ENCODE data around the gene ALKAL2.

DNA sequence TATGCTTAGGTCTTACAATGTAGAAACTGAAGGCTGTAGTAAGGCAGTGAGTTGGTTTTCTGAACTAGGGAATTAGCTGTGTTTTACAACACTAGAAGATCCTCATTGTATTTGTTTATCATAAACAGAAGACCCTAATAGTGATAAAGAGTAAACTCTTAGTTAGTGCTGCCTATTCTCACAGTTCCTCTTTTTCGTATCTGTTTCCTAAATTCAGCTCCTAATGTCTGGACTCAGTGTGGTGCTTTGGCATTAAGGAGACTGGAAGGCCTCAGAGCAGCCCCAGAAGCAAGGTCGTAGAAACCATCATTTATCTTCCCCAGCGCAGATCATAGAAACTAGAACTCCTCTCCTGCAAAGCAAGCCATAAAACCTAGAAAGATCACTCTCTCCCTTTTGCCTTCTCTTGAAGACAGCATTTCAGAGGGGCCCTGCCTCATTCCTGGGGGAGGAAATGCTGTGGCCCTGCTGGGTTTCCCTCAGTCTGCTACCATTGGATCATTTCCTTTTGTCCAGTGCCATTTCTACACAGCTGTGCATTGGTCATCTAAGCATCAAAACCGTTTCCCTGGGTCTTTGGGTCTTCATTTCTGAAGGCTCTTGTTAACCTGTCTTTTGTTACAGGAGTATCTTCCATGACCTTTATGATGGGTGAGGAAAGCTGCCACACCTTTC, 18.4 kb downstream of the ALKAL2 start:
- no peak for TF ChIP-seq EZH2 (IDR thresholded peaks at IDR 0.05; ENCODE audit: borderline replicate concordance)
- TF ChIP-seq, protein P1, sequence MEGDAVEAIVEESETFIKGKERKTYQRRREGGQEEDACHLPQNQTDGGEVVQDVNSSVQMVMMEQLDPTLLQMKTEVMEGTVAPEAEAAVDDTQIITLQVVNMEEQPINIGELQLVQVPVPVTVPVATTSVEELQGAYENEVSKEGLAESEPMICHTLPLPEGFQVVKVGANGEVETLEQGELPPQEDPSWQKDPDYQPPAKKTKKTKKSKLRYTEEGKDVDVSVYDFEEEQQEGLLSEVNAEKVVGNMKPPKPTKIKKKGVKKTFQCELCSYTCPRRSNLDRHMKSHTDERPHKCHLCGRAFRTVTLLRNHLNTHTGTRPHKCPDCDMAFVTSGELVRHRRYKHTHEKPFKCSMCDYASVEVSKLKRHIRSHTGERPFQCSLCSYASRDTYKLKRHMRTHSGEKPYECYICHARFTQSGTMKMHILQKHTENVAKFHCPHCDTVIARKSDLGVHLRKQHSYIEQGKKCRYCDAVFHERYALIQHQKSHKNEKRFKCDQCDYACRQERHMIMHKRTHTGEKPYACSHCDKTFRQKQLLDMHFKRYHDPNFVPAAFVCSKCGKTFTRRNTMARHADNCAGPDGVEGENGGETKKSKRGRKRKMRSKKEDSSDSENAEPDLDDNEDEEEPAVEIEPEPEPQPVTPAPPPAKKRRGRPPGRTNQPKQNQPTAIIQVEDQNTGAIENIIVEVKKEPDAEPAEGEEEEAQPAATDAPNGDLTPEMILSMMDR (IDR thresholded peaks at IDR 0.05; ENCODE audit: poor library complexity) = no peak
- TF ChIP-seq EZH2phosphoT487 (IDR thresholded peaks at IDR 0.05; ENCODE audit: low read depth, severe bottlenecking, unreplicated experiment) = no peak
